Skin of body (tissue), 2 donors: ENCODE results near the gene SERPINH1. TPM values are rescaled to one million over a fixed set of nuclear protein-coding genes. Genes with fewer than 3 reads are reported as not detected.
"Not testable (repeated sequence)": the region's sequence is repeated elsewhere in the genome, so short reads cannot be mapped to it uniquely, and the experiment has no call there.

Experiments
- DNase-seq: peaks from one replicate; lab custom pipeline; 2025; lab: John Stamatoyannopoulos, UW
- total RNA-seq: library from RNA; depleted of rRNA; stranded (reverse); fragments of >200 nt; gene quantifications from one replicate; pipeline ENCODE4 v1.2.3, GENCODE V29; 2014

Gene SERPINH1
- total RNA-seq, 1 donor from 2014 or later = 311 TPM

- DNase-seq = no peak
Measured at GRCh38 chr11:75572744-75573143, 10.7 kb downstream of the SERPINH1 start.

- DNase-seq = no peak
Measured at GRCh38 chr11:75574698-75575602, 12.9 kb downstream of the SERPINH1 start.

DNA sequence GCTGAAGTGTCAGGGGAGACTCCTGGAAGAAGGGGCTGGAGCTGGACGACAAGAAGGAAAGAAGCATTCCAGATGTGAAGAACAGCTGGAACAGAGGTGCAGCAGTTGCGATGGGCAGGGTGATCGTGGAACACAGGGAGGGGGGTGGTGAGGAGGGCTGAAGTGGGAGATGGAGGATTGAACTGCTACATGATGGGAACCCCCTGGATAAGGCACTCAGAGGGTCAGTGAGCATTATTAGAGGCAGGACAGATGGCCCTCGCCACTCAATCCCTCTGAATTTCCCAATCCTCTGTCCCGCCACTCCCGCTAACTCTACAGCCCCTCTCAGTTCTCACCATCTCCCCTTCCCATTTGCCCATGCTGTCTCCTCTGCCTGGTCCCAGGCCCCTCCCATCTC lies 14.0 kb downstream of the SERPINH1 start:
- DNase-seq = no peak

DNA sequence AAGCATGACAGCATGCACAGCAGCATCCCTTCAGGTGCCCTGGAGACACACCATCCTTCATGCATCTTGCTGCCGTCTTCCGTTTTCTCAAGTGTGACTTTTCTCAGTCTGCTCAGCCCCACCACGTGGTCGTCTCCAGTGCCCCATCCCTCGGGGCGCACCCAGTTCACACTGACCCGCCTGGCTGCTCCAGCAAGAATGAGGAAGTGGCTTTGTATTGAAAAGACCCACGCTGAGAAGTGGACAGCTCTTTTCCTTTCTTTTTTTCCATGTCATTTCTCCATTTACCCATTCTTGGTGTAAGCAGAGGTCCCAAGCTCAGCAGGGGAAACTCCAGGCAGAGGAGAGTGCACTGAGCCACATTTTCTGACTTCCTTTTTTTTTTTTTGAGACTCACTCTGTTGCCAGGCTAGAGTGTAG lies 14.5 kb downstream of the SERPINH1 start:
- no peak for DNase-seq

- DNase-seq = no peak
Measured at GRCh38 chr11:75577207-75577606, 15.2 kb downstream of the SERPINH1 start.

DNA sequence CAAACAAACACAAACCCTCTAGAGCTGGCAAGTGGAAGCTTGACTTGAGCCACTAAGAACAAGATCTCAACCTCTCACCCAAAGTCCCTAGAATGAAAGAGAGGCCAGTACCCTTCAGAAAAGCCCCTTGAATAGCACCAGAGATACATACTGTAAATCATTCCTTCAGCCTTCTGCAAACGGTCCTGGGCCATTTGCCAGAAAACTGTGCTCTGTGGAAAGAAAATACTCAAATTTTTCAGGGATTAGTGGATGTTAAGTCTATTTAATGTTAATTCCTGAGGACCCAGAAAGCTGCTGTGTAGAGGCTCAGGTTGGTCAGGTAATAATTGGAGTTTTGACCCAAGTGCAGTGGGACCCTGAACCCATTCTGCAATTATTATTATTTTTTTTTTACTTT lies 16.9 kb downstream of the SERPINH1 start:
- DNase-seq = no peak

DNA sequence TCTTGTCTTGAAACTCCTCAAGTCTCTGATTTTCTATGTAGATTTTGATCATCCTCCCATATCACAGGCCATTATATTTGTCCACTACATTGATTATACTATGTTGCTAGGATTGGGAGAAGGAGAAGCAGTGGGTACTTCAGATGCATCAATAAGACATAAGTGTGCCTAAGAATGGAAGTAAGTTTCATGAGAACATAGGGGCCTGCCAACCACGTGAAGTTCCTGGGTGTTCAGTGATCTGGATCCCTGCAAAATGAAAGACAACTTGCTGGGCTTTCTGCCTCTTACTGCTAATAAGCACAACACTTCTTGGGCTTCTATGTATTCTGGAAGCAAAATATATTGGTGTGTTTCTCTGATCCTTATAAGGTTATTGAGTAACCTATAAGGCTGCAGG lies 17.8 kb downstream of the SERPINH1 start:
- no peak for DNase-seq

DNA sequence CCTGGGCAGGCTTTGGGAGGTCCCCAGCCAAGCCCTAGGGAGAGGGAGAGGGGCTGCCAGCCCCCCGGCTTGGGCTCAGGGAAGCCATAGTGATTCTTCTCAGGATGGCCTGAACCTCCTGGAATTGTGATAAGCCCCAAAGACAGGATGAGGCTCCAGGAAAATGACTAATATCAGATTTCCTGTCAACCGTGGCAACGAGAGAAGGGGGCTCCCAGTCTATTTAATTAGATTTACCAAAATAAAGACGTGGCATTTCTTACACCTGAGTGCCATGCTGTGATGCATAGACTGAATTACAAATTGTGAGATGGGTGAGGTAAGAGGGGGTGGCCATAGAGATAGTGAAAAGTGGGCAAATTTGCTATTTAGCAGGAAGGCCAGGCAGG lies 20.4 kb downstream of the SERPINH1 start:
- no peak for DNase-seq

GRCh38 chr11:75582895-75583717 lies 21.1 kb downstream of the SERPINH1 start:
- peak; percentile 79 for DNase-seq

- peak; percentile 82 for DNase-seq
Measured at GRCh38 chr11:75583718-75584658, 21.9 kb downstream of the SERPINH1 start.

DNA sequence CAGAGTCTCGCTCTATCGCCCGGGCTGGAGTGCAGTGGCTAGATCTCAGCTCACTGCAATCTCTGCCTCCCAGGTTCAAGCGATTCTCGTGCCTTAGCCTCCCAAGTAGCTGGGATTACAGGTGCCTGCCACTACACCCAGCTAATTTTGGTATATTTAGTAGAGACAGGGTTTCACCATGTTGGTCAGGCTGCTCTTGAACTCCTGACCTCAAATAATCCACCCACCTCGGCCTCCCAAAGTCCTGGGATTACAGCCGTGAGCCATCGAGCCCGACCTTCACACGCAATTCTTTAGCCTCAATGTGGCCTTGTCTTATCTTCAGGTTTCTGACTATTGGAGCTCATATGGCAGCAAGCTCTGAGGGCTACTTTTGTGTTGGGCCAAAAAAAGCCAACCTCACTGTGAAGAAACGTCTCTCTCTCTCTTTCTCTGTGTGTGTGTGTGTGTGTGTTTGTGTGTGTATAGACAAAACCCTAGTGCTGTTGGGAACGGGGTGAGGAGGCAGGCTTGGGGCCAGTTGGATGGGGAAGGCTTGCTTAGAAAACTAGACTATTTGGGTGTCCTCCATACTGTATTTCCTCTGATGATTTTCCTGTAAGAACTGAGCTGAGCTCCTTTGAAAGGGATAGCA lies 22.7 kb downstream of the SERPINH1 start:
- DNase-seq = not testable (repeated sequence)

GRCh38 chr11:75585293-75585670 lies 23.2 kb downstream of the SERPINH1 start:
- no peak for DNase-seq

- no peak for DNase-seq
Measured at GRCh38 chr11:75586395-75586794, 24.3 kb downstream of the SERPINH1 start.

DNA sequence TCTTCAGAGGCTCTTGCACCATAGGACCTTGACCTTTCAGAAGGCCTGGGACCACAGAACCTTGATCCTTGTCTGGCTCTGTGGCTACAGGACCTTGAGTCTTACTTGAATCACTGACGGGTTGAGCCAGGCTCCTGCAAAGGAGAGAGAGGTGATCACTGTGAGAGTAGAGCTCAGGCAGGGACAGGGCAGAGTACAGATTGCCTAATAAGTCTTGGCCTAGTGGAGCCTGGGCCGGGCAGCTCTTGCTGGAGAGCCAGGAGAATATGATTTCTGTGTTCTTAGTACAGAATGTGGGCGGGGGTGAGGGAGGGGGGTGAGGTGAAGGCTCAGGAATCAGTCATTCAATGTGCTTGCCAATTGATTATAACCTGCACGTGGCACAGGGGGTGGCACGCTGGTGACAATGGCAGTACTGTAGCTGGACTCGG lies 26.0 kb downstream of the SERPINH1 start:
- no peak for DNase-seq

- DNase-seq = no peak
Measured at GRCh38 chr11:75589051-75589450, 27.0 kb downstream of the SERPINH1 start.

DNA sequence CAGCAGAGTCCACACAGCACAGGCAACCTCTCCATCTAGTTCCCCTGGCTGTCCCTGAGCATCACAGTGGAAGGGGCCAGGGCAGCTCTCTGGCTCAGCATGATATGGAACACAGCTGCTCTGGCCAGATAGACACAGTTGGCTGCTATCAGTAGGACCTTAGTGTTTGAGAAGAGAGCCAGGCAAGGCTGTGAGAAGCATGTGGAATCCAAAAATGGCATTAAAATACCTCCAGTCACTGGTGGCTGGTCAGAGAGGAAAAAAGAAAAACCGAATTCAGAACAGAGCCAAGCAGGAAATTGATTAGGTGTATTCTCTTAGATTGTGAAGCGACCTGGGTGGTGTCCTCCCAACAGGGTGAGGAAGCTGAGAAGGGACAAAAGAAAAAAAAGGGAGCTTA lies 27.9 kb downstream of the SERPINH1 start:
- no peak for DNase-seq

- DNase-seq = no peak
Measured at GRCh38 chr11:75591371-75591770, 29.3 kb downstream of the SERPINH1 start.

- DNase-seq = no peak
Measured at GRCh38 chr11:75591966-75592365, 29.9 kb downstream of the SERPINH1 start.

DNA sequence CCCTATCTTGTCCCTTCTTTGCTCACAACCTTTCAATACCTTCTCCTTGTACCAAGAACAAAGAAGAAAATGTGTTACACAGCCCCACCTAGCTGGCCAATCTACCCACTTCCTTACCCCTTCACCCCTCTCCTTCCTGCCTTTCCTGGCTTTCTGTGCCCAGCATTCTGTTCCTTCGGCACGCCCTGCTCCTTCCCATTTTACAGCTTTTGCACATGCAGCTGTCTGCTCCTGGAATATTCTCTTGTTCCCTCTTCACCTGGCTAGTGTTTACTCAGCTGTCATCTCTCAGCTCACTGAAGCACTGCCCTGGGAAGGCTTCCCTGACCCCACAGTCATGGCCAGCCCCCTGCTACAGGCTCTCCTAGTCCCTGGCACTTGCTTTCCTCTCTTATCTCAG lies 30.7 kb downstream of the SERPINH1 start:
- DNase-seq = no peak

- DNase-seq = no peak
Measured at GRCh38 chr11:75593286-75593915, 31.3 kb downstream of the SERPINH1 start.
